Vagina (tissue), 2 donors: ENCODE results near the gene EIPR1.

ENCODE experiments used
- POLR2A ChIP-seq, 2 donors: fragments of 450-650 bp; IDR thresholded peaks; one replicate each; pipeline ENCODE4 v1.6.1; 2017; ENCODE audit warnings: antibody characterized with exemption in 2 of 2, mild to moderate bottlenecking in 2 of 2, moderate library complexity in 2 of 2
- TF ChIP-seq, protein P1 (sequence below), 3 experiments: fragments of 450-650 bp in 2 of 3; fragments of 200-600 bp in 1 of 3; sonication (generic) in 1 of 3; IDR thresholded peaks; one replicate each; pipeline ENCODE4 v1.5.1; 2017 to 2019; ENCODE audit warnings: antibody characterized with exemption in 3 of 3, mild to moderate bottlenecking in 2 of 3, moderate library complexity in 2 of 3

DNA sequence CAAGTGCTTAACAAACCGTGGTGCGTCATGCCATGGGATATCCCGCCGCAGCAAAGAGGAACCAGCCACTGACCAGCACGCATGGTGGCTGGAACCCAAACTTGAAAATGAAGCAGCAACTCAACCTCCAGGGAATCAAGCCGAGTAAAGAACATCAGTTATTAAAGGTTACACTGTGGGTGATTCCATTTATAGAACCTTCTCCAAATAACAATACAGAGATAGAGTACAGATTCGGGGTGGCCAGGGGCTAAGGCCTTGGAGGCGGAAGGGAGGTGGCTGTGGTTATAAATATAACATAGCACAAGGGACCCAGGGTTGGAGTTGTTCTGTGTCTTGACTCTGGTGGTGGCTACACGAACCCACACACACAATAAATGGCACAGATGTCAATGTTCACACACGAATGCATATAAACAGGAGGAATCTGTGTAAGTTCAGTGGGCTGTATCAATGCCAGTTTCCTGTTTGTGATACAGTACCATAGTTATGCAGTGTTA, 123.1 kb downstream of the EIPR1 start:
- TF ChIP-seq, protein P1, sequence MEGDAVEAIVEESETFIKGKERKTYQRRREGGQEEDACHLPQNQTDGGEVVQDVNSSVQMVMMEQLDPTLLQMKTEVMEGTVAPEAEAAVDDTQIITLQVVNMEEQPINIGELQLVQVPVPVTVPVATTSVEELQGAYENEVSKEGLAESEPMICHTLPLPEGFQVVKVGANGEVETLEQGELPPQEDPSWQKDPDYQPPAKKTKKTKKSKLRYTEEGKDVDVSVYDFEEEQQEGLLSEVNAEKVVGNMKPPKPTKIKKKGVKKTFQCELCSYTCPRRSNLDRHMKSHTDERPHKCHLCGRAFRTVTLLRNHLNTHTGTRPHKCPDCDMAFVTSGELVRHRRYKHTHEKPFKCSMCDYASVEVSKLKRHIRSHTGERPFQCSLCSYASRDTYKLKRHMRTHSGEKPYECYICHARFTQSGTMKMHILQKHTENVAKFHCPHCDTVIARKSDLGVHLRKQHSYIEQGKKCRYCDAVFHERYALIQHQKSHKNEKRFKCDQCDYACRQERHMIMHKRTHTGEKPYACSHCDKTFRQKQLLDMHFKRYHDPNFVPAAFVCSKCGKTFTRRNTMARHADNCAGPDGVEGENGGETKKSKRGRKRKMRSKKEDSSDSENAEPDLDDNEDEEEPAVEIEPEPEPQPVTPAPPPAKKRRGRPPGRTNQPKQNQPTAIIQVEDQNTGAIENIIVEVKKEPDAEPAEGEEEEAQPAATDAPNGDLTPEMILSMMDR (IDR thresholded peaks at IDR 0.05) = no peak
- TF ChIP-seq POLR2A (IDR thresholded peaks at IDR 0.05) = no peak
